Measurements from ENCODE around the gene PGP. TPM values are rescaled to one million over a fixed set of nuclear protein-coding genes. Genes with fewer than 3 reads are reported as not detected.

Gene PGP
- total RNA-seq, 4 donors from 2014 or later: 2.6 to 14.4 (median 10.4) TPM

GRCh38 chr16:2206780-2207433 is 7.7 kb downstream of the PGP start:
- TF ChIP-seq POLR2A (IDR thresholded peaks at IDR 0.05): no peak
- TF ChIP-seq CTCF (IDR thresholded peaks at IDR 0.05): no peak
- Histone ChIP-seq H3K4me1 (peaks cover 0 to 3% of the 10 kb centered on the region in 2 donors), H3K4me3 (no peak overlapping the region), H3K27ac (no peak overlapping the region), H3K27me3 (no peaks in the 10 kb centered on the region), H3K36me3 (no peaks in the 10 kb centered on the region), H3K9me3 (no peaks in the 10 kb centered on the region)
- intact Hi-C loops (cut with DNase I; ENCODE audit: low total_unique reads): no loop called here
- no peak for DNase-seq

- TF ChIP-seq CTCF (IDR thresholded peaks at IDR 0.05) (no peak), POLR2A (IDR thresholded peaks at IDR 0.05) (no peak)
- Histone ChIP-seq H3K4me3 (peak overlapping the region; percentile 65 to 78), H3K27ac (peak overlapping the region in 1 of 2 donors; percentile 99)
Observed at GRCh38 chr16:2206420-2206779, 8.2 kb downstream of the PGP start.

GRCh38 chr16:2205967-2206313 is 8.7 kb downstream of the PGP start:
- Histone ChIP-seq H3K36me3 (no peaks in the 10 kb centered on the region), H3K9me3 (no peaks in the 10 kb centered on the region), H3K27ac (peak overlapping the region; percentile 96 to 99), H3K4me1 (peaks cover 0 to 3% of the 10 kb centered on the region in 2 donors), H3K4me3 (peak overlapping the region; percentile 65 to 78), H3K27me3 (no peaks in the 10 kb centered on the region)
- TF ChIP-seq CTCF (IDR thresholded peaks at IDR 0.05): no peak
- TF ChIP-seq POLR2A (IDR thresholded peaks at IDR 0.05): no peak
- DNase-seq: no peak
- intact Hi-C loops (cut with DNase I; ENCODE audit: low total_unique reads): no loop called here

More at GRCh38 chr16:2206420-2206779, 8.2 kb downstream of the PGP start:
- Histone ChIP-seq H3K36me3 (no peaks in the 10 kb centered on the region), H3K9me3 (no peaks in the 10 kb centered on the region), H3K4me1 (peaks cover 0 to 3% of the 10 kb centered on the region in 2 donors), H3K27me3 (no peaks in the 10 kb centered on the region)
- no peak for DNase-seq
- intact Hi-C loops (cut with DNase I; ENCODE audit: low total_unique reads): no loop called here

GRCh38 chr16:2205104-2205966 is 9.3 kb downstream of the PGP start, which contains the start of gene MLST8:
Gene MLST8, plus strand, starts transcription at chr16:2205454. Its CDS starts 632 bp downstream, at chr16:2206086.
- no peaks in the 10 kb centered on the region for H3K27me3 ChIP-seq
- H3K36me3 ChIP-seq: no peaks in the 10 kb centered on the region
- peak; percentile 42 to 88 for TF ChIP-seq POLR2A (IDR thresholded peaks at IDR 0.05)
- peak in 2 of 4 experiments; percentile 16 to 37 for TF ChIP-seq CTCF (IDR thresholded peaks at IDR 0.05)
- H3K27ac ChIP-seq: peak within 1 kb of the TSS; percentile 96 to 99
- intact Hi-C loops (cut with DNase I; ENCODE audit: low total_unique reads): no loop called here
- H3K4me3 ChIP-seq: peak within 1 kb of the TSS; percentile 65 to 78
- H3K9me3 ChIP-seq: no peaks in the 10 kb centered on the region
- peaks cover 0 to 3% of the 10 kb centered on the region in 2 donors for H3K4me1 ChIP-seq
- peak; percentile 82 to 89 for DNase-seq

All from uterus (tissue), 4 donors.